Left forelimb (tissue), 1 donor: Measurements from ENCODE around the gene FAM118A.
"Not testable (repeated sequence)": the region's sequence is repeated elsewhere in the genome, so short reads cannot be mapped to it uniquely, and the experiment has no call there.

Experiments
- DNase-seq: peaks from one replicate; pipeline ENCODE4 v3.0.0-alpha.2; 2018; ENCODE audit warnings: low spot score

The FAM118A gene

DNA sequence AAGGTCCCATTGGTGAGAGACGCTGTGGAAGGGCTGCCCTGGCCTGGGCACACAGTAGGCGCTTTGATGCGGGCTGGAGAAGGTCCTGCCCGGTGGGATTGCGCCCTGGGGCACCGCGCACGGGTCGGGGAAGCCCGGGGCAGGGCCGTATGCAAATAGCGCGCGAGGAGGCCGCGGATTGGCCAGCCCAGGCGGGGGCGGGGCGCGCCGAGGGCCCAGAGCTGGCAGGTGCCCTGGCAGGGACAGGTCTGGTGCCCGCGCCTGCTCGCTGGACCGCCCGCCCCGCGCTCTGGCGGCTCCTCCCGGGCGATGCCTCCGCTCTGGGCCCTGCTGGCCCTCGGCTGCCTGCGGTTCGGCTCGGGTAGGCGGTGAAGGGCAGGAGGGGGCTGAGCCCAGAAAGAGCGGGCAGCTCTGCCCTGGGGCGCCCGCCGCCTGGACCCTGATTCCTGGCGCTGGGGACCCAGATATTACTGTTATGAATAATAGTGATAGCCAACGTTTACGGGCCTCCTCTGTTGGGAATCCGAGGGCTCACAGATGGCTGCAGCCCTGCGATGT, 24.9 kb upstream of the FAM118A start, which contains the start of gene UPK3A:
Gene UPK3A (plus strand): TSS at position 245 of the 558 bp plus-strand sequence. CDS start 65 bp downstream, at position 310.
- no peak for DNase-seq

DNA sequence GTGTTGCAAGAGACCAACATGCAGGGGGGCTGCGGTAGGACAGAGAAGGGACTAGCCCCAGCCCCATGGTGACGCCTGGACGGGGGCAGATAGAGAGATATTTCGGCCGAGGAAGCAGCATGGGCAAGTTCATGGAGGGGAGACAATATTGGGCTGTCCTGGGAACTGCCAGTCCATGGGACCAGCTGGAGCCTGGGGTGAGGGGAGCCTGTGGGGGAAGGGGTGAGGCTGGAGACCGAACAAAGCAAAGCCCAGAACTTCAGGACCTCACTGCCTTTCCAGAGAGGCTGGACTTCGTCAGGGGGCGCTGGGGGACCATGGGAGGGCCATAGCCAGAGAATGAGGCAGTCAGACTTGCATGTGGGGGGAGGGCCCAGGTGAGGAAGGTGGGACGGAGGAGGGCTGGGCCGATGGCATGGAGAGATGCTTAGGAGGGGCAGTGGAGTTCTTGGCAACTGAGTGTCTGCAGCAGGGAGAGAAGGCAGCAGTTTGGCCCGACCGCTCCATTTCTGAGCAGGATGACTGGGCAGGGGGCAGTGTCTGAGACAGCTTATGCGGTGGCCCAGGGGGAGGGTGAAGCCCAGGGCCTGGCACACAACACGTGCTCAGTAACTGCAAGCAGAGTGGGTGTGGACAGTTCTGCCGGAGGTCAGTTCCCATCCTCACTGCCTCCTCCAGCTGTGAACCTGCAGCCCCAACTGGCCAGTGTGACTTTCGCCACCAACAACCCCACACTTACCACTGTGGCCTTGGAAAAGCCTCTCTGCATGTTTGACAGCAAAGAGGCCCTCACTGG, 24.3 kb upstream of the FAM118A start:
- no peak for DNase-seq

DNA sequence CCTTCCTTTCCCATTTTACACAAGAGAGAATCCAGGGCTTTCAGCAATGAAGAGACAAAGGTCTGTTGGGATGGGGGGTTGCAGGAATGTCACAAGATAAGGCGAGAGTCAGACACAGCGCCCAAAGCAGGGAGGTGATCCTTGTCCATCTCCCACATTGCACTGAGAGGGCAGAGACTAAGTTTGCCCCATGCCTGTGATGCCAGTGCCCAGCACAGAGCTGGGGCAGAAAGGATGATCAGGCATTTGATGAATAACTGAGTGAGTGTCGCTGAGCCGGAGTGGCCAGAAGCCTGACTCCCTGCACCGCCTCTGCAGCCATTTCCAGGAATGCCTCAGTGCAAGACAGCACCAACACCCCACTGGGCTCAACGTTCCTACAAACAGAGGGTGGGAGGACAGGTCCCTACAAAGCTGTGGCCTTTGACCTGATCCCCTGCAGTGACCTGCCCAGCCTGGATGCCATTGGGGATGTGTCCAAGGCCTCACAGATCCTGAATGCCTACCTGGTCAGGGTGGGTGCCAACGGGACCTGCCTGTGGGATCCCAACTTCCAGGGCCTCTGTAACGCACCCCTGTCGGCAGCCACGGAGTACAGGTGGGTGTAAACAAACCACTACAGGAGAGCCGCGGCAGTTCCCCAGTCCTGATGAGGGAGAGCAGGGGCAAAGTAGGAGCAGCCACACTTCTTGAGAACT, 22.7 kb upstream of the FAM118A start:
- DNase-seq: no peak

DNA sequence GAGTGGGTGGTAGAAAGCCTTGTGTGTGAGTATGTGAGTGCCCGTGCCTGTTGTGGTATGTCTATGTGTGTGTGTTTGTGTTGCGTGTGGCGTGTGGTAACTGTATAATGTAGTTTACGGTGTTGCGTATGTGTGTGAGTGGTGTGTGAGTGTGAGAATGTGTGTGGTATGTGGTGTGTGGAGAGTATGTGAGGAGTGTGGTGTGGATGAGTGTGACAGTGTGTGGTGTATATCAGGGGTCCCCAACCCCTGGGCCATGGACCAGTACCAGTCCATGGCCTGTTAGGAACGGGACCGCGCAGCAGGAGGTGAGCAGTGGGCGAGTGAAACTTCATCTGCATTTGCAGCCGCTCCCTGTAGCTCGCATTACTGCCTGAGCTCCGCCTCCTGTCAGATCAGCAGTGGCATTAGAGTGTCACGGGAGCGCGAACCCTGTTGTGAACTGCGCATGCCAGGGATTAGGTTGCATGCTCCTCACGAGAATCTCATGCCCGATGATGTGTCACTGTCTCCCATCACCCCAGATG, 19.3 kb upstream of the FAM118A start:
- DNase-seq: no peak

DNA sequence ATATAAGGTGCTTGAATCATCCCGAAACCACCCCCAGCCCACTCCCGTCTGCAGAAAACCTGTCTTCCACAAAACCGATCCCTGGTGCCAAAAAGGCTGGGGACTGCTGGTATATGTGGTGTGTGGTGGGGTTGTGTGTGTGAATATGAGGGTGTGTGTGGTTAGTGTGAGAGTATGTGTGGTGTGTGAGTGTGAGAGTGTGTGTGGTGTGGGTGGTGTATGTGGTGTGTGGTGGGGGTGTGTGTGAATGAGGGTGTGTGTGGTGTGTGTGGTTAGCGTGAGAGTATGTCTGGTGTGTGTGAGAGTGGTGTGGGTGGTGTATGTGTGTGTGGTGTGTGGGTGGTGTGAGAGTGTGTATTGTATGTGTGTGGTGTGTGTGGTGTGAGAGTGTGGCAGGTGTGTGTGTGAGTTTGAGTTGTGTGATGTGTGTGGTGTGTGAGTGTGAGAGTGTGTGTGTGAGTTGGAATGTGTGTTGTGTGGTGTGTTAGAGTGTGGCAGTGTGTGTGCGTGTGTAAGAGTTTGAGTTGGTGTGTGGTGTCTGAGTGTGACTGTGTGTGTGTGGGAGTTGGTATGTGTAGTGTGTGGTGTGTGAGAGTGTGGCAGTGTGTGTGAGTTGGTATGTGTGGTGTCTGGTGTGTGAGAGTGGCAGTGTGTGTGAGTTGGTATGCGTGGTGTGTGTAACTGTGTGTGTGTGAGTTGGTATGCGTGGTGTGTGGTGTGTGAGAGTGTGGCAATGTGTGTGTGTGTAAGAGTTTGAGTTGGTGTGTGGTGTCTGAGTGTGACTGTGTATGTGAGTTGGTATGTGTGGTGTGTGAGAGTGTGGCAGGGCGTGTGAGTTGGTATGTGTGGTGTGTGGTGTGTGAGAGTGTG, 18.4 kb upstream of the FAM118A start:
- DNase-seq: no peak

DNA sequence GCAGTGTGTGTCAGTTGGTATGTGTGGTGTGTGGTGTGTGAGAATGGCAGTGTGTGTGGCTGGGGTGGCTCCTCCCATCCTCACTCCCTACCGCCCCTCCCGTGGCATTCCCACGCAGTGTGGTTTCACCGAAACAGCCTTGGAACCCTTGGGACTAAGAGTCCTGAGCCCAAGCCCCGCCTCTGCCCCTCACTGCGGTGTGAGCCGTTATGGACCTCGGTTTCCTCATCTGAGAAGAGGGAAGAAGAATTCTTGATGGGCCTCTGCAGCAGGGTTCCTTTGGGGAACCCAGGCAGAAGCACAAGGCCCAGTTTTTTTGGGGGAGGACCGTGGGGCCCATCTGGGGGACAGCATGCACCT, 17.8 kb upstream of the FAM118A start:
- no peak for DNase-seq

DNA sequence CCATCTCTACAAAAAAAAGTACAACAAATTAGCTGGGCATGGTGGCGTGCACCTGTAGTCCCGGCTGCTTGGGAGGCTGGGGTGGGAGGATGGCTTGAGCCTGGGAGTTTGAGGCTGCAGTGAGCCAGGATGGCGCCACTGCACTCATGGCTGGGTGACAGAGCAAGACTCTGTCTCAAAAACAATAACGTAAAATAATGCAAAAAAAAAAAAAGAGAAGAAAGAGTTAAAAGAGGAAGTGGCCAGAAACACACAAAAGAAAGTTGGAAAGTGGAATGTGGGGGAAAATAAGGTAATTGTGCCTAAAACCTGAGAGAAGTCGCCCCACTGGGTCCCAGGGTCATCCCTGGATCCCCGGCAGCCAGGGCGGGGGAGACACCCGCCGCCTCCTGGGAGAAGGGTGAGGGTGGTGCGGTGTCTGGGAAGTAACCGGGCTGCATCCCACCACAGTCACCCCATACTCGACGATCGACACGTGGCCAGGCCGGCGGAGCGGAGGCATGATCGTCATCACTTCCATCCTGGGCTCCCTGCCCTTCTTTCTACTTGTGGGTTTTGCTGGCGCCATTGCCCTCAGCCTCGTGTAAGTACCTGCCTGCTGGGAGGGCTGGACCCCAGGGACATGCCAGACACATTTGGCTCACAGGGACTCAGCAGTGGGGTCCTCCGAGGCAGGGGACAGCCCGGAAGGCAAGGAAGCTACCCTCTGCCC, 16.8 kb upstream of the FAM118A start:
- no peak for DNase-seq

DNA sequence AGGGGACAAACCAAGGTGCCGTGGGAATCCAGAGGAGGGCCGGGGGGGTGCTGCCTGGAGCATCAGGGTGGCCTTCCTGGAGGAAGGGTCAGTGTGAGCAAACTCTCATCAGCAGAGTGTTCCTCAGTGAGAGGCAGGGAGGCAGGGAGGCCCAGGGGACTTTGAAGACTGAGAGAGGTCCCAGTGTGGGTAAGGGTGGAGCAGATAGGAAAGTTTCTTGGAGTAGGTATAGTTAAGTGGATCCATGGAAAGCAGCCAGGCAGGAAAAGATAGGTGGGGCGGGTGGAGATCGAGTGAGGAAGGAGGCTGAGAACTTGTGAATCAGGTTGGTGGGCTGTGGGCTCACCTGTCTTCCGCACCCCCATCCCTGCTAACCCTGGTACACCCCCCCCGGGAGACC, 15.7 kb upstream of the FAM118A start:
- no peak for DNase-seq

DNA sequence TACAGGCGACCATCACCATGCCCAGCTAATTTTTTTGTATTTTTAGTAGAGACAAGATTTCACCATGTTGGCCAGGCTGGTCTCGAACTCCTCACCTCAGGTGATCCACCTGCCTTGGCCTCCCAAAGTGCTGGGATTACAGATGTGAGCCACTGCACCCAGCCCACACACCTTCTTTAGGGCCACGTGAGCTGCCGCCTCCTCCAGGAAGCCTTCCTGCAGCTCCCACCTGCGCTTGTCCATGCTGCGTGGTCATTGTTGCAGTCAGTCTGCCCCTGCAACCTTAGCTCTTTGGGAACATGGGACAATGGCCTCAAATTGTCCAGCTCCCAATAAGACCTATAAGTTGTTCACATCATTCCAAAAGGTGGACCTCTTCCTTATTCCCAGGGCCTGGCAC, 14.7 kb upstream of the FAM118A start:
- DNase-seq: not testable (repeated sequence)

DNA sequence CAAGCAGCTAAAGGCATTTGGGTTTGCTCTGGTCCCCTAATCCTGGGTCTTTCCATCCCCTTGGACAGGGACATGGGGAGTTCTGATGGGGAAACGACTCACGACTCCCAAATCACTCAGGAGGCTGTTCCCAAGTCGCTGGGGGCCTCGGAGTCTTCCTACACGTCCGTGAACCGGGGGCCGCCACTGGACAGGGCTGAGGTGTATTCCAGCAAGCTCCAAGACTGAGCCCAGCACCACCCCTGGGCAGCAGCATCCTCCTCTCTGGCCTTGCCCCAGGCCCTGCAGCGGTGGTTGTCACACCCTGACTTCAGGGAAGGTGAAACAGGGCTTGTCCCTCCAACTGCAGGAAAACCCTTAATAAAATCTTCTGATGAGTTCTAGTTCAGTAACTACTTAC, 14.2 kb upstream of the FAM118A start:
- no peak for DNase-seq

DNA sequence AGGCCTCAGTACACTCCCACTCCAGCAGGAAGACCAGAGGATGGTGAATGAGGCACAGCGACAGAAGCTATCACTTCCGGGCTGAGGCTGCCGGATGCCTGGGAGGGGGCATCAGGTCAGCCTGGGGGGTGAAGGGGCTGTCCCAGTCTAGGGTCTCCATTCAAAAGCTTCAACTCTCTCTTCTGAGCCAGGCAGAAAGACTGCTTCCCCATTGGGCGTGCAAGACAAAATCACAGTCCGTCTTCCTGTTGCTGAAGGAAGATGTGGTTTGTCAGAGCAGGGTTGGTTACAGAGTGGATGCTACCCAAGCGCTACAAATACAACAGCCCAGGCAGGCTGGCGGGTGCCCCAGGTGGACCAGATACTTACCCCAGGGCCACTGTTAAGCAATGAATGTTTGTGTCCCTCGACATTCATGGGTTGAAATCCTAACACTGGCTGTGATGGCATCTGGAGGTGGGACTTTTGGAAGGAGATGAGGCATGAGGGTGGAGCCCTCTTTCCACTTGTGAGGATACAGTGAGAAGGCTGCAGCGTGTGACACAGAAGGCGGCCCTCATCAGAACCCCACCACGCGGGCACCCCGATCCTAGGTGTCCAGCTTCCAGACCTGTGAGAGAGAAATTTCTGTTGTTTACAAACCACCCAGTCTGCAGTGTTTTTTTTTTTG, 13.0 kb upstream of the FAM118A start:
- no peak for DNase-seq

DNA sequence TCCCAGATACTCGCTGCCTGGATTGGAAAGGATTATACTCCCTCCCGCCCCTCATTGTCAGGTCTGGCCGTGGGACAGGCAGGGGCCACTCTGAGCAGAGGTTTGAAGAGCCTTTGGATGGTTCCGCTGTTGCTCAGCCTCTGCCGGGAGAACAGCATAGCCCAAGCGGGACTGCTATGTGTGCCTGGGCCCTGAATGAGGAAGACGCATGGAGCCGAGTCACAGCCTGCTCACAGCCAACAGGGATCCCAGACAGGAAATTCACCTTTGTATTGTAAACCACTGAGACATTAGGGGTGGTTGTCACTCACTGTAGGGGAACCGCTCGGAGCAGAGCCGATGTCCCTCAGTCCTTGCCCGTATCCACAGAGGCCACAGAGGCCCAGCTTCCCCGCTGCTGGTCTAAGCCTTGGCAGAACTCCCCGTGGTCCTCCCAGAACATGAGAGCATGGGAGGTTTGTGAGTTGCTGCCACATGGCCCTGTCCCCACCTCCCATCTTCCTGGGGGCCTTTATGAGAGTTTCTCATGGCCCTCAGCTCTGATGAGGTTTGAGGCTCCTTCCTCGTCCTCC, 10.7 kb upstream of the FAM118A start:
- no peak for DNase-seq

DNA sequence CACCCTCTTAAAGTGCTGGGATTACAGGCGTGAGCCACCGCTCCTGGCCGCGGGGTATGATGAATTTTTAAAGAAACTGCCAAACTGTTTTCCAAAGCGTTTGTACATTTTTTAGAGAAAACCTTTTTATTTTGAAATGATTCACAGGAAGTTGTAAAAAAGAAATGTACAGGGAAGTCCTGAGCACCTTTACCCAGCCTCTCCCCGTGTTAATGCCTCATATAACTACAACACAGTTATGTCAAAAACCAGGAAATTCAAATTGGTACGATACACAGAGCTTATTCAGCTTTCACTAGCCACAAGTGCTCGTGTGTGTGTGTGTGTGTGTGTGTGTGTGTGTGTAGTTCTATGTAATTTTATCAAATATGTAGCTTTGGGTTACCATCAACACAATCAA, 7.0 kb upstream of the FAM118A start:
- DNase-seq: no peak

DNA sequence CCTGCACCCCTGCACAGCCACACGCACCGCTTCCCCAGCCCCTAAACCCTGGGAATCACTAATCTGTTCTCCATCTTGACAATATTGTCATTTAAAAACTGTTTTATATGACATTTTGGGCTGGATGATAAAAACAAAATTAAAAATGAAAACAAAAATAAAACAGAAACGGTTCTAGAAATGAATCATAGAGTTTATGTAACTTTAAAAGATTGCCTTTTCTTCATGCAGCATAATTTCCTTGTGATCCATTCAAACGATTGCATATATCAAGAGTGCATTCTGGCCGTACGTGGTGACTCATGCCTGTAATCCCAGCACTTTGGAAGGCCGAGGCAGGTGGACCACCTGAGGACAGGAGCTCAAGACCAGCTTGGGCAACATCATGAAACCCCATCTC, 6.6 kb upstream of the FAM118A start:
- no peak for DNase-seq

DNA sequence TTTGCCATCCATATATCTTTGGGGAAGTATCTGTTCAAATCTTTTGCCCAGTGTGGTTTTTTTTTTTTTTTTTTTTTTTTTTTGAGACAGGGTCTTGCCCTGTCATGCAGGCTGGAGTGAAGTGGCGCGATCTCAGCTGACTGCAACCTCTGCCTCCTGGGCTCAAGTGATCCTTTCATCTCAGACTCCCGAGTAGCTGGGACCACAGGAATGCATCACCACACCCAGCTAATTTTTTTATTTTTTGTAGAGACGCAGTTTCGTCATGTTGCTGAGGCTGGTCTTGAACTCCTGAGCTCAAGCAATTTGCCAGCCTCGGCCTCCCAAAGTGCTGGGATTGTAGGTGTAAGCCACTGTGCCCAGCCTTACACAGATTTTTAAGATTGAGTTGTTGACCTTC, 4.8 kb upstream of the FAM118A start:
- DNase-seq: no peak

DNA sequence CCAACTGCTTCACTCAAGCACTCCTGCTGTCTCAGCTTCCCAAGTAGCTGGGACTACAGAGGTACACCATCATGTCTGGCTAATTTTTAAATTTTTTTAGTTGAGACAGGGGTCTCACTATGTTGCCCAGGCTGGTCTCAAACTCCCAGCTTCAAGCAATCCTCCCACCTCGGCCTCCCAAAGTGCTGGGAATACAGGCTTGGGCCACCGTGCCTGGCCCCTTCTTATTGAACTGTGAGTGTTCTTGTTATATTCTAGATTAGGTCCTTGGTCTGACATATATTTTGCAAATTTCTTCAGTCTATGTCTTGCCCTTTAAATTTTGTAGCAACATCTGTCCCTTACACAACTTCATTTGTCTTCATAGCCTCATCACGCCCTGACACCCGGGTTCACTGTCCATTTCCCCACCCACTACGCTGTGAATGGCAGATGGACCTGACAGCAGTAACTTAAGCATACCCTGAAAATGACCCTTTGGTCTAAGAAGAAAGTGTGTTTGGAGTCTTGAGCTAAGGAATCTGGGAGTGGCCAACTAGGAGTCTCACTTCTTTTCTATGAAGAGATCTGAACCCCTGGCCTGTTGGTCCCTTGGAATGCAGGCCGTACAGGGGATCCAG, 4.2 kb upstream of the FAM118A start:
- no peak for DNase-seq

DNA sequence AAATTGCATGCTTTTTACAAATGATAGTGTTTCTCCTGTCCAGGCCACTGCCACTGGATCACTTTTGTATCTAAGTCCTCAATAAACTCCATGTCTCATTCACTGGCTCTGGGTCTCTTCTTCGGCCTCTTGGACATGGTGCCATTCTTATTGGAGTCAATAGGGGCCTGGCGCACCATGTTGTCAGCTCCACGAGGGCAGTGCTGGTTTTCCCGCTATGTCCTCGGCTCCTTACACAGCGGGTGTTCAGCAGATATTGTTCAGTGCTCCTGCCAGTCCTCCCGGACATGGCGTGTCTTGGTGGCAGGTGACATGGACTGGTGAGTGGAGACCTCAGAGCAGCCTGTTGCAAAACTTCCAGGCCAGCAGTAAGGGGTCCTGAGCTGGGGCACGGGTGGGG, 3.6 kb upstream of the FAM118A start:
- DNase-seq: no peak

DNA sequence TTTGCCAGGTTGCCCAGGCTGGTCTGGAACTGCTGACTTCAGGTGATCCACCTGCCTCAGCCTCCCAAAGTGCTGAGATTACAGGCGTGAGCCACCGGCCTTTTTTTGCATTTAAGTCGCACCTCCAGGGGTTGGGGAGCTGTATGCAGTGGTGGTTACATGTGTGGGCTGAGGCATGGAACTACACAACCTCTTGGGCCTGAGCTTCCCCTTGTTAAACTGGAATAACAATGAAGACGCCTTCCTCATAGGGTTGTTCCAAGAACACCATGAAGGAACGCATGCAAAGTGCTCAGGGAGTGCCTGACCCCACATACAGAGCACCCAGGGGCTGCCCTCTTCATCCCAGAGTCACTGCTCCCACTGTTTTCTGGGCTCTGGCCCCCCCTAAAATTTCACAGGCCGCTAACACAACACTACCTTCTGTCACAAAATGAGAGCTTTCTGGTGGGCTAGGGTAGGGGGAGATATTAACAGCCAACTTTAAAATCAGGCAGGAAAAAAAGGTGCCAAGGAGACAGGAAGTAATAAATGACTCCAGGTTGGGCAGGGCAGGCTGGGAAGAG, 1.3 kb upstream of the FAM118A start:
- DNase-seq: no peak

DNA sequence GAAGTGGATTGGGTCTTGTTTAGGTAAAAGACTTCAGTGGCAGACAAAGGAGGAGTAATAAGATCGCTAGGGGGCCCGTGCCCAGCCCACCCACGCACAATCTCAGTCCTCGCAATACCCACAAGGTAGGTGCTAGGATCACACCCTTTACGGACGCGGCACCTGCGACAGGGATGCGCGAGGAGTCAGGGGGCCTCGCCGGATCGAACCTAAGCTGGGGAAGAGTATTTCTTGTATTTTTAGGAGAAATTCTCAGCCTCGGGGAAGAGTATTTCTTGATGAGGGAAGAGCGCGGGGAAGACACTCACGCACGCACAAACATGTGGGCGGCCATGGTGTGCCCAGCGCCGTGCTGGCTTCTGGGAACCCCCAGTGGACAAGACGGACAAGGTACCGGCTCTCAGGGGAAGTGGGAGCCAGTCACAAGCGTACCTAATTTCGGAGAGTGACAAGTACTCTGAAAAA, 745 bp upstream of the FAM118A start:
- DNase-seq: no peak
